Measurements from ENCODE around the gene EEF1AKMT1.
A peak's percentile ranks its signal among the peaks of the same experiment; 100 is the strongest.

EEF1AKMT1 gene

DNA sequence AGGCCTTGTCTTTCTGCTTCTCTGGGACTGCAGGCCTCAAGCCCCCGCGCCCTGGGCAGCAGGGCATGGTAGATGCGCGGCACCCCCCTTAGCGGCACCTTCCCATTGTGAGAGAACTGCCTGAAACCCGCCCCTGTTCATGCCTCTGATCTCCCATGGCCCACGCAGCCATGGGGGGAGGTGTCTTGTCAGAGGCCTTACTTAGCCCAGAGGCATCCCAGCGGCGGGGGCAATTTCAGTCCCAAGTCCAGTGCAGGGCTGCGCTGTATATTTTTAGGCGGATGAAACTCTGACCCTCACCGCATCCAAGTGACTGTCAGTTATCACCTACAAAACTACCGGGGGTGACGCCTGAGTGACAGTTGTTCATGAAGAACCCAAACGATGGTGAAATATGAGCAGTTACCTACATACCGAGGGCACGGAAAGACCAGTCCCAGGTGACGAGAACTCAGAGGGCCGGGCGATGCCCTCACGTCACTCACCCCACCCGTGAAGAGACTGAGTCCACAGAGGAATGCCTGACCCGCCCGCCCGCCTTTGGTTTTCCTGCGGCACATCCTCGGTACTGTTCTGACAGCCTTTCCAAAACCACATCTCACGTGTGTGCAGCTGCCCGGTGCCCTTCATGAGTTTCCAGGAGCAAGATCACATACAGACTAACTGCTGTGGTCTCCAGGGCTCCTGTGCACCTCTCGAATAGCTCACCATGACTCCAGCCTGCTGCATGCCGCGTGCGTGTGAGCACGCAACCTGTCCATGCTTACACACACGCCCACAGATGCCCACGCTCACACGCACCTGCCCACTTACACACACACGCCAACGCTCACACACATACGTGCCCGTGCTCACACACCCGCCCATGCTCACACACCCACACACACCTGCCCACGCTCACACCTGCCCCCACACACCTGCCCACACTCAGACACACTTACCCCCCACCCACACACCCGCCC lies 55.9 kb downstream of the EEF1AKMT1 start:
- no peak for DNase-seq

DNA sequence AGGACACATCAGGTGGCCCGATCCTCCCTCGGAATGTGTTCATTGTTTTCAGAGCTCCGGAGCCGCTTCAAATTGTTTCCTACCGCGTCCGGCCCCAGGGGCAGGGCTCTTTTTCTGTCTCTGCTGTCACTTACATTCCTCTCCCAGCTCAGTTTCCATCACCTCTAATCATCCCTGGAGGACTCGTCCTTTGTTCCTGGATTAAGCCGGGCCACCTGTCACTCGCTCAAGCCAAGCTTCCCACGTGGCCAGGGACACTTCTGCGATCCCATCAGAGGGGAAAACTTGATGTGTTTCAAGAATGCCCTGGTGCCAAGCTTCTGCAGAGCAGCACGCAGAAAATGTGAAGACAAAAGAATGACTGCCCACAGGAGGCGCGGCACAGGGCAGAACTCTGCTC lies 56.8 kb downstream of the EEF1AKMT1 start:
- no peak for DNase-seq

DNA sequence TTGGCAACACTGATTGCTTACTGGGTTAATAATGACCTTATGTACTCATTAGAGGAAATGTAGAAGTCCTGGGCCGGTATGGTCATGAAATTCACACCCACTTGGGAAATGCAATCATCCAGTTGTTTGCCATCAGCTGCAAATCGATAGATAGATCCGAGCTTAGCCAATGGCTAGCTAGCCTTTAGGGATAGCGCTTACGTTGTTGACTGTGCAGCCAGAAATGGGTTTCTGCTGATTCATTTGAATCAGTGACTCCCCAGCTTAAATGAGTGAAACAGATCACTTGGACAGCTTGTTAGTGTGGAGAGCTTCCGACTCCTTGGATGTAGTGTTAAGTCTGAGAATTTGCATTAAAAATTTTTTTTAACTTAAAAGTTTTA lies 58.4 kb downstream of the EEF1AKMT1 start:
- no peak for DNase-seq

GRCh38 chr13:20714563-20715329 lies 59.0 kb downstream of the EEF1AKMT1 start:
- DNase-seq, result no peak

- DNase-seq, result no peak
These were observed 59.6 kb downstream of the EEF1AKMT1 start for GRCh38 chr13:20714161-20714560.

GRCh38 chr13:20713751-20714150 lies 60.0 kb downstream of the EEF1AKMT1 start:
- DNase-seq, result no peak

DNA sequence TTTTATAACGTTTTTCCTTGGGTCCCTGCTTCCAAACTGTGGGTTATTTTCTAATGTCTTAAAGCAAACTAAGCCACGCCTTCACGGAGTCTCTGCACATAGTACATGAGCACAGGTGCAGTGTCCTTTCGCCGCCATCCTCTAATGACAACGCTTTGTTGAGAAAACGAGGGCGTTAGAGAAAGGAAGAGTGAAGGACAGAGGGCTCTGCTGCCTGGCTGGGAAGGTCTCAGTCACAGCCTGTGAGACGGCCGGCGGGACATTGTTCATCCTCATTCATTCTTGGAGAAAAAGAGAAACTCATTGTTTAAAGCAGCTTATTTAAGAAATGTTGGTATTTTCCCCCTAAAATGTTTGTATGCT lies 60.8 kb downstream of the EEF1AKMT1 start:
- no peak for DNase-seq

DNA sequence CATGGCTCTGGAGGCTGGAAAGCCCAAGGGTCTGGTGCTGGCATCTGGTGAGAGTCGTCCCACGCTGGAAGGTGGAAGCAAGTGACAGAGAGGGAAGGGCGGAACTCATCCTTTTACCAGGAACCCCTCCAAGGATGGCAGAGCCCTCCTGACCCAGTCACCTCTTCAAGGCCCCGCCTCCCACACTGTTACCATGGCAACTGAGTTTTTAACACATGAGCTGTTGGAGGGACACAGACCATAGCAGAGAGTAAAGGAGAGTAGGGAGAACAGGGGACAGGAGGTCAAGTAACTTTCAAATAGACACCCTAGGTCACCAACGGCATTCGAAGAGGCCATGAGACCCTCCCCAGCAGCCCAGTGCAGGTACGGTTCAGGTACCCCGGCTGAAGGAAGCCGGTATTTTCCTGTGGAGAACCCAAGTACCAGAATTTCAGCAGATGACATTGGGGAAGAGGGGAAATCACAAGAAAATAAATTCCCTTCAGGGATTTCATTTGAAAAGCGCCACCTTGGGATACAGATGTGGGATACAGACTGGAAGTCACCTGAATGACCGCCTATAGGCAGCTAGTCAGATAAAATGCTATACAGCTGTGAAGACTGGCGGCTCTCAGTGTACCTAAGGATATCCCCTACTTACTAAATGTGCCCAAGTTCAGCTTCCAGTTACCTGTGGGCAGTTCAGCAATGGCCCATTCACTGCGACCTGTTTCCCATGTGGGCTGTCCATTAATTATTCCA lies 62.3 kb downstream of the EEF1AKMT1 start:
- no peak for DNase-seq

GRCh38 chr13:20709782-20710181 lies 64.0 kb downstream of the EEF1AKMT1 start:
- DNase-seq, result no peak

DNA sequence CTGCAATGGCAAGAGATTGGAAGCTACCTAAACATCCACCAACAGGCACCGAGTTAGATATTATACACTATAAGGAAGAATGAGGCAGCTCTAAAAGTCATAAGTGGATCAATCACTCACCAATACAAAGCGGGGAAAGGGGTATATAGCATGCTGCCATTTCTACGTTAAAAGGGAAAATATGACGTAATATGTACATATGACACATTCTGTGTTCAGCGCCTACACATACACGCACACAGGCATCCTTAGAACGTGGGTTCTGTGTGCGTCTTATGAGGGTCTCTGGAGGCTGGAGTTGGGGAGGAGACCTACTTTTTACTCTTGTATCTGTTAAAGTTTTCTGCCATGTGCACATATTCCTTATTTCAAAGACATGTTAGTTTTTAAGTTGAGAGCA lies 64.4 kb downstream of the EEF1AKMT1 start:
- DNase-seq, result no peak

DNA sequence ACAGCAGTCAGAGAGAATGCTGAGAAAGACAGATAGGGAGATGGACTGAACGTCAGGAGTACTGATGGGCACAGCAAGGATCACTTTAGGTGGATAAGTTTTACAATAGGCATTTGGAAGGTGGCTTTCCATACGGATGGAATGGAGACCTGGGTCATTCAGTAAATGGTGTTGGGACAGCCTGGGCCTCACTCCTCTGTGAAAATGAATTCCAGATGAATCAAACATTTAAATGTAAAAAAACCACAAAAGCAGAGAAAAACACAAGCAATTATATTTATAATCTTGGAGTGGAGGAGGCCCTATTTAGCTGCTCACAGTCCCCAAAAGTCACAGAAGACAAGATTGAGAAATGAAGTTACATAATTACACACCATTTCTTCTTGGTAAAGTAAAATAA lies 65.5 kb downstream of the EEF1AKMT1 start:
- no peak for DNase-seq

GRCh38 chr13:20706661-20707060 lies 67.1 kb downstream of the EEF1AKMT1 start:
- DNase-seq, result no peak

- no peak for DNase-seq
These were observed 69.2 kb downstream of the EEF1AKMT1 start for GRCh38 chr13:20704459-20705069.

DNA sequence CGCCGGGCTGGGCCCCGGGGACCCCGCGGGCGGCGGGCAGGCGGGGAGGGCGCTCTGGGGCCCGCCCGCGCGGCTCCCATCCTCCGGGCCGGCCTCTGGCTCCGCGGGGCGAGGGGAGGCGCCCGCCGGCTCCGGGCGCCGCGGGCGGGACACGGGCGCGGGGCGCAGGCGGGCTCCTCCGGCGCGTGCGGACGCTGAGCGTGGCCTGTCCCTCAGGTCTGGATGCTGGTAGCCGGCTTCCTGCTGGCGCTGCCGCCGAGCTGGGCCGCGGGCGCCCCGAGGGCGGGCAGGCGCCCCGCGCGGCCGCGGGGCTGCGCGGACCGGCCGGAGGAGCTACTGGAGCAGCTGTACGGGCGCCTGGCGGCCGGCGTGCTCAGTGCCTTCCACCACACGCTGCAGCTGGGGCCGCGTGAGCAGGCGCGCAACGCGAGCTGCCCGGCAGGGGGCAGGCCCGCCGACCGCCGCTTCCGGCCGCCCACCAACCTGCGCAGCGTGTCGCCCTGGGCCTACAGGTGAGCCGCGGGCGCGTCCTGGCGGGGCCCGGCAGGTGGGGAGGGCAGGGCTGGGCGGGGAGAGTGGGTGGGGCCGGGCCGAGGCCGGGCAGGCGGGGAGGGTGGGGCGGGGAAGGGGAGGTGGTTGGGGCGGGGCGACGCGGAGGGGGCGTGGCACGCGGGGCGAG lies 69.8 kb downstream of the EEF1AKMT1 start:
- peak; percentile 42 for DNase-seq

DNA sequence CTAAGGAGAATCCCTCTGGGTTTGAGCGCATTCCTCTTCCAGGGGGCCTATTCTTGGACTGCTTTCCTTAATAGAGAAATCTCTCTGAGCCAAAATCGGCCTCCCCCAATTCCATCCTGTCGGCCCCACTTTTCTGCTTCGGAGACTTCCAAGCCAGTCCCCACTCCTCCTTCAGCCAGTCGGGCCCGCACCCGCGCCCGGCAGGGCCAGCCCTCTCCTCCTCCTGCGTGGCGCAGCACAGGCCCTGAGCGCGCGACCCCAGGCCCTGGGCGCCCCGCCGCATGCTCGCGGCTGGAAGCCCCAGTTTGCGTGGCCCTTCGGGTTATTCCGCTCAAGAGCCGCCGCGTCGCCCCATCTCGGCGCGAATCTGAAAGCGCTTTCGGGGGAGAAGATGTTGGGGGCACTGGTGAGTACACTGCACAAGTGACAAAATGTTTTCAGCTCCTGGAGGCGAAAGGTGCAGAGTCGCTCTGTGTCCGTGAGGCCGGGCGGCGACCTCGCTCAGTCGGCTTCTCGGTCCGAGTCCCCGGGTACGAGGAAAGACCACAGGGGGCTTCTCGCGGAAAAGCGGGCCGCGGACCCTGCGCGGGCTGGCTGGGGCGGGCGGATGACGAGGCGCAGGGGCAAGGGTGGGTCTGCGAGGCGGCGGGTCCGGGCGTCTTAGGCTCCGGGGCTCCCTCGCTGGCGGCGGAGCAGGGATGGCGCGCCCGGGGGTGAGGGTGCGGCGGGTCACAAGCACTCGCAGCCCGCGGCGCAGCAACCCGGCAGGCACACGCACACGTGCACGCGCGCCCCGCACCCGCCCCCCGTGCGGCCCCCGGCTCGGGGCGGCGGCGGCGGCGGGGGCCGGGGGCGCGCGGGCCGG lies 70.6 kb downstream of the EEF1AKMT1 start, which contains the start of gene IL17D:
IL17D (plus strand) TSS at position 785 of the 865 bp plus-strand sequence. CDS start 303 bp downstream, outside the sequence.
- no peak for DNase-seq

GRCh38 chr13:20702530-20702914 lies 71.2 kb downstream of the EEF1AKMT1 start:
- peak; percentile 28 for DNase-seq

GRCh38 chr13:20701461-20701860 lies 72.3 kb downstream of the EEF1AKMT1 start:
- DNase-seq, result no peak

- DNase-seq, result no peak
These were observed 73.5 kb downstream of the EEF1AKMT1 start for GRCh38 chr13:20700288-20700687.

GRCh38 chr13:20699715-20700114 lies 74.0 kb downstream of the EEF1AKMT1 start:
- DNase-seq, result no peak

DNA sequence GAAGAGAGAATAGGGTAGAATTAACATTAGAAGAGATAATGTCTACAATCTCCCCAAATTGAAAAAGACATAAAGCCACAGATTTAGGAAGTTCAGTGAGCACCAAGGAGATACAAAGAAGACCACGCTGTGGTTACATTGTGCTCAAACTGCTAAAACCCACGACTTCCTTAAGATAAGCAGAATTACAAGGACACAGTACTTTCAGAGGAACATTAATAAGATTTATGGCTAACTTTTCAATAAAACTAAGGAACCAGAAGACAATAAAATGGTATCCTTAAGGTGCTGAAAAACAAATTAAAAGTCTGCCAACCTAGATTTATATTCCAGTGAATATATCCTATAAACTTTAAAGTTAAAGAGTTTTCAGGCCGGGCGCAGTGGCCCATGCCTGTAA lies 77.7 kb downstream of the EEF1AKMT1 start:
- DNase-seq, result no peak

- no peak for DNase-seq
These were observed 82.1 kb downstream of the EEF1AKMT1 start for GRCh38 chr13:20691616-20692015.

All from NCI-H510A treated with DMSO at 0.1 percent for 48 hours (cell line).